Neuron (in vitro differentiated cells): Measurements from ENCODE around the gene TMEM200A.

Source experiments
- H2AFZ ChIP-seq: one replicate; pipeline ENCODE4 v1.6.1; 2013; ENCODE audit warnings: low read depth, mild to moderate bottlenecking, inconsistent platforms, low read length, moderate library complexity
- H3K27me3 ChIP-seq: one replicate; pipeline ENCODE4 v1.6.1; 2013; ENCODE audit warnings: low read length; ENCODE audit not compliant: insufficient read depth
- H3K36me3 ChIP-seq: one replicate; pipeline ENCODE4 v1.6.1; 2013; ENCODE audit warnings: low read length; ENCODE audit not compliant: insufficient read depth
- H3K4me1 ChIP-seq: one replicate; pipeline ENCODE4 v1.6.1; 2013; ENCODE audit warnings: low read length; ENCODE audit not compliant: insufficient read depth
- H3K4me3 ChIP-seq: 2 replicates; pipeline ENCODE4 v1.5.1; 2013; ENCODE audit warnings: mild to moderate bottlenecking, low read length, moderate library complexity
- H3K9me3 ChIP-seq: one replicate; pipeline ENCODE4 v1.6.1; 2013; ENCODE audit warnings: low read length

TMEM200A gene

GRCh38 chr6:130452336-130452735, 86.5 kb downstream of the TMEM200A start:
- Histone ChIP-seq H3K27me3 (peaks cover 4% of the 10 kb centered on the region), H2AFZ (no peak overlapping the region)

GRCh38 chr6:130453230-130453629, 87.4 kb downstream of the TMEM200A start:
- Histone ChIP-seq H3K27me3 (peaks cover 5% of the 10 kb centered on the region), H3K4me3 (no peak overlapping the region), H3K36me3 (no peaks in the 10 kb centered on the region), H3K4me1 (no peaks in the 10 kb centered on the region), H2AFZ (no peak overlapping the region), H3K9me3 (no peaks in the 10 kb centered on the region)

More at GRCh38 chr6:130452336-130452735, 86.5 kb downstream of the TMEM200A start:
- no peaks in the 10 kb centered on the region for H3K4me1 ChIP-seq
- no peak overlapping the region for H3K4me3 ChIP-seq
- no peaks in the 10 kb centered on the region for H3K9me3 ChIP-seq
- no peaks in the 10 kb centered on the region for H3K36me3 ChIP-seq

GRCh38 chr6:130457605-130458004, 91.8 kb downstream of the TMEM200A start:
- Histone ChIP-seq H3K36me3 (no peaks in the 10 kb centered on the region), H3K27me3 (peaks cover 30% of the 10 kb centered on the region), H3K4me1 (no peaks in the 10 kb centered on the region), H2AFZ (no peak overlapping the region), H3K9me3 (no peaks in the 10 kb centered on the region), H3K4me3 (no peak overlapping the region)

- Histone ChIP-seq H3K9me3 (no peaks in the 10 kb centered on the region), H3K4me3 (no peak overlapping the region), H2AFZ (no peak overlapping the region), H3K27me3 (peaks cover 45% of the 10 kb centered on the region), H3K36me3 (no peaks in the 10 kb centered on the region), H3K4me1 (no peaks in the 10 kb centered on the region)
These were observed 93.5 kb downstream of the TMEM200A start for GRCh38 chr6:130459316-130459715.

GRCh38 chr6:130460934-130461333, 95.1 kb downstream of the TMEM200A start:
- Histone ChIP-seq H3K4me3 (no peak overlapping the region), H3K9me3 (no peaks in the 10 kb centered on the region), H3K27me3 (peaks cover 46% of the 10 kb centered on the region), H2AFZ (no peak overlapping the region), H3K4me1 (no peaks in the 10 kb centered on the region), H3K36me3 (no peaks in the 10 kb centered on the region)

- Histone ChIP-seq H2AFZ (no peak overlapping the region), H3K27me3 (peaks cover 32% of the 10 kb centered on the region), H3K36me3 (no peaks in the 10 kb centered on the region), H3K9me3 (no peaks in the 10 kb centered on the region), H3K4me3 (no peak overlapping the region), H3K4me1 (peaks cover 20% of the 10 kb centered on the region)
These were observed 100.4 kb downstream of the TMEM200A start for GRCh38 chr6:130466052-130466747.

GRCh38 chr6:130466748-130467061, 100.9 kb downstream of the TMEM200A start:
- Histone ChIP-seq H3K4me3 (no peak overlapping the region), H2AFZ (no peak overlapping the region), H3K9me3 (no peaks in the 10 kb centered on the region), H3K36me3 (no peaks in the 10 kb centered on the region), H3K4me1 (peaks cover 20% of the 10 kb centered on the region), H3K27me3 (peaks cover 27% of the 10 kb centered on the region)

GRCh38 chr6:130467146-130468050, 101.6 kb downstream of the TMEM200A start:
- Histone ChIP-seq H3K4me1 (peaks cover 20% of the 10 kb centered on the region), H3K9me3 (no peaks in the 10 kb centered on the region), H2AFZ (no peak overlapping the region), H3K27me3 (peaks cover 27% of the 10 kb centered on the region), H3K4me3 (no peak overlapping the region), H3K36me3 (no peaks in the 10 kb centered on the region)

- Histone ChIP-seq H2AFZ (no peak overlapping the region), H3K9me3 (no peaks in the 10 kb centered on the region), H3K27me3 (peaks cover 6% of the 10 kb centered on the region), H3K36me3 (no peaks in the 10 kb centered on the region), H3K4me1 (peaks cover 20% of the 10 kb centered on the region), H3K4me3 (no peak overlapping the region)
These were observed 104.9 kb downstream of the TMEM200A start for GRCh38 chr6:130470766-130471165.

- Histone ChIP-seq H3K27me3 (peaks cover 6% of the 10 kb centered on the region), H3K4me3 (no peak overlapping the region), H3K36me3 (no peaks in the 10 kb centered on the region), H3K9me3 (no peaks in the 10 kb centered on the region), H2AFZ (no peak overlapping the region), H3K4me1 (no peaks in the 10 kb centered on the region)
These were observed 108.1 kb downstream of the TMEM200A start for GRCh38 chr6:130473886-130474285.

- Histone ChIP-seq H3K36me3 (no peaks in the 10 kb centered on the region), H2AFZ (no peak overlapping the region), H3K9me3 (no peaks in the 10 kb centered on the region), H3K27me3 (no peaks in the 10 kb centered on the region), H3K4me1 (no peaks in the 10 kb centered on the region), H3K4me3 (no peak overlapping the region)
These were observed 117.0 kb downstream of the TMEM200A start for GRCh38 chr6:130482645-130483390.

GRCh38 chr6:130485870-130486269, 120.1 kb downstream of the TMEM200A start:
- Histone ChIP-seq H2AFZ (no peak overlapping the region), H3K4me1 (no peaks in the 10 kb centered on the region), H3K27me3 (no peaks in the 10 kb centered on the region), H3K4me3 (no peak overlapping the region), H3K36me3 (no peaks in the 10 kb centered on the region), H3K9me3 (no peaks in the 10 kb centered on the region)

GRCh38 chr6:130486417-130486816, 120.6 kb downstream of the TMEM200A start:
- Histone ChIP-seq H3K4me1 (no peaks in the 10 kb centered on the region), H3K9me3 (no peaks in the 10 kb centered on the region), H2AFZ (no peak overlapping the region), H3K27me3 (no peaks in the 10 kb centered on the region), H3K36me3 (no peaks in the 10 kb centered on the region), H3K4me3 (no peak overlapping the region)
